ENCODE measurements around the gene ZSCAN31.
"Not testable (repeated sequence)": the region's sequence is repeated elsewhere in the genome, so short reads cannot be mapped to it uniquely, and the experiment has no call there.

ZSCAN31 gene

DNA sequence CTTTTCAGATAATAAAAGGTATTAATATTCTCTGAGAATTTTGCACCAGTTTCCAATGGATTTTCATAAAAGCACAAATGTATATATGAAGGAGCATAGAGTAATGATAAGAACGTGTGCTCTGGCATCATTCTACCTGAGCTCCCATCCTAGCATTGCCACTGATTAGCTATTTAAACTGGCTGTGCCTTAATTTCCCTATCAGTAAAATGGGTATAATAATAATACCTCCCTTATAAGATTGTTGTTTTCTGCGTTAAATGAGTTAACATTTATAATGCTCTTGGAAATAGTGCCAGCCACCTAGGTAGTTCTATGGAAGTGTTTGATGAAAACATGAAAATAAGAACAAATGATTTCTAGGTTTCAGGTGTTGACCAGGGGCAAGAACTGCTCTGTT, 25.0 kb upstream of the ZSCAN31 start:
- TF ChIP-seq, protein P1, sequence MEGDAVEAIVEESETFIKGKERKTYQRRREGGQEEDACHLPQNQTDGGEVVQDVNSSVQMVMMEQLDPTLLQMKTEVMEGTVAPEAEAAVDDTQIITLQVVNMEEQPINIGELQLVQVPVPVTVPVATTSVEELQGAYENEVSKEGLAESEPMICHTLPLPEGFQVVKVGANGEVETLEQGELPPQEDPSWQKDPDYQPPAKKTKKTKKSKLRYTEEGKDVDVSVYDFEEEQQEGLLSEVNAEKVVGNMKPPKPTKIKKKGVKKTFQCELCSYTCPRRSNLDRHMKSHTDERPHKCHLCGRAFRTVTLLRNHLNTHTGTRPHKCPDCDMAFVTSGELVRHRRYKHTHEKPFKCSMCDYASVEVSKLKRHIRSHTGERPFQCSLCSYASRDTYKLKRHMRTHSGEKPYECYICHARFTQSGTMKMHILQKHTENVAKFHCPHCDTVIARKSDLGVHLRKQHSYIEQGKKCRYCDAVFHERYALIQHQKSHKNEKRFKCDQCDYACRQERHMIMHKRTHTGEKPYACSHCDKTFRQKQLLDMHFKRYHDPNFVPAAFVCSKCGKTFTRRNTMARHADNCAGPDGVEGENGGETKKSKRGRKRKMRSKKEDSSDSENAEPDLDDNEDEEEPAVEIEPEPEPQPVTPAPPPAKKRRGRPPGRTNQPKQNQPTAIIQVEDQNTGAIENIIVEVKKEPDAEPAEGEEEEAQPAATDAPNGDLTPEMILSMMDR (conservative IDR thresholded peaks at IDR 0.05; ENCODE audit: low read length) = no peak

DNA sequence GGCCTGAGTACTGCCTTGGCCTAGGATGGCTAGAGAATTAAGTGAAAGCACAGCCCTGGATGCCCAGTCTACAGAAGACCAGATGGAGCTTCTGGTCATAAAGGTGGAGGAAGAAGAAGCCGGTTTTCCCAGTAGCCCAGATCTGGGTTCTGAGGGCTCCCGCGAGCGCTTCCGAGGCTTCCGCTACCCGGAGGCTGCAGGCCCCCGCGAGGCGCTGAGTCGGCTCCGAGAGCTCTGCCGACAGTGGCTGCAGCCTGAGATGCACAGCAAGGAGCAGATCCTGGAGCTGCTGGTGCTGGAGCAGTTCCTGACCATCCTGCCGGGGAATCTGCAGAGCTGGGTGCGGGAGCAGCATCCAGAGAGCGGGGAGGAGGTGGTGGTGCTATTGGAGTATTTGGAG, 23.6 kb upstream of the ZSCAN31 start:
- DNase-seq (ENCODE audit: low read depth); H3K4me3 ChIP-seq (ENCODE audit: low read length): not testable (repeated sequence)

More for the DNA sequence above, 25.0 kb upstream of the ZSCAN31 start:
- DNase-seq (ENCODE audit: low read depth) = no peak
- no peak overlapping the region for H3K4me3 ChIP-seq (ENCODE audit: low read length)

DNA sequence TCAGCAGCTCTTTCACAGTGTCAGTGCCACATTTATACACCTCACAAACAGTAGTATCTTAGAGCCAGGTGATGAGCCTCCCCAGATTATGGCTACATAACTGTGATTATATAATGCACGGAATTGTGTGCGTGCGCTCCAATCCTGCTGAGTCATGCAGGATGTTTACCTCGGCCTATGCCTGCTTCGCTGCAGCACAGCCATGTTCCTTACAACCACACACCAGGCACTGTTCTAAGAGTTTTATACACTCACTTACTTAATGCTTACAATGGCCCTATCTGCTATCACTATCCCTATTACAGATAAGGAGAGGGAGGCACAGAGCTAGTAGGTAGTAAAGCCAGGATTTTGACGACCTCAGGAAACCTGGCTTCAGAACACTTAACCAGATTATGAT, 21.1 kb upstream of the ZSCAN31 start:
- no peak for DNase-seq (ENCODE audit: low read depth)
- no peak overlapping the region for H3K4me3 ChIP-seq (ENCODE audit: low read length)
- TF ChIP-seq, protein P1 (conservative IDR thresholded peaks at IDR 0.05; ENCODE audit: low read length) = no peak

DNA sequence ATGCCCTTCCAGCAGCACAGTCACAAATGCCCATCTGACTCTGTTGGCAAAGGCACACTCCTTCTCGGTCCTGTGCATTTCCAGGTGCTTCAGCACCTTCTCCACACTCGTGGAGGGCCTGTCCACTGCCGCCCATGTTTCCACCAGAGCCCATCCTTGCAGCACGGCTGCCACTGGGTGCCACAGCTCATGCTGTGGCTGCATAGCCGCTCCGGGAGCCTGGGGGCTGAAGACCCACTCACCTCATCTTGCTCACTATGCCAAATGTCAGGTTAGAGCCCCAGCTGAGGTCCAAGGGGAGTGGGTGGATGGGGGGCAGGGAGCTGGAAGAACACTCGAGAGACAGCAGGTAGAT, 20.7 kb upstream of the ZSCAN31 start:
- no peak for DNase-seq (ENCODE audit: low read depth)
- TF ChIP-seq, protein P1 (conservative IDR thresholded peaks at IDR 0.05; ENCODE audit: low read length) = no peak
- H3K4me3 ChIP-seq (ENCODE audit: low read length) = no peak overlapping the region

DNA sequence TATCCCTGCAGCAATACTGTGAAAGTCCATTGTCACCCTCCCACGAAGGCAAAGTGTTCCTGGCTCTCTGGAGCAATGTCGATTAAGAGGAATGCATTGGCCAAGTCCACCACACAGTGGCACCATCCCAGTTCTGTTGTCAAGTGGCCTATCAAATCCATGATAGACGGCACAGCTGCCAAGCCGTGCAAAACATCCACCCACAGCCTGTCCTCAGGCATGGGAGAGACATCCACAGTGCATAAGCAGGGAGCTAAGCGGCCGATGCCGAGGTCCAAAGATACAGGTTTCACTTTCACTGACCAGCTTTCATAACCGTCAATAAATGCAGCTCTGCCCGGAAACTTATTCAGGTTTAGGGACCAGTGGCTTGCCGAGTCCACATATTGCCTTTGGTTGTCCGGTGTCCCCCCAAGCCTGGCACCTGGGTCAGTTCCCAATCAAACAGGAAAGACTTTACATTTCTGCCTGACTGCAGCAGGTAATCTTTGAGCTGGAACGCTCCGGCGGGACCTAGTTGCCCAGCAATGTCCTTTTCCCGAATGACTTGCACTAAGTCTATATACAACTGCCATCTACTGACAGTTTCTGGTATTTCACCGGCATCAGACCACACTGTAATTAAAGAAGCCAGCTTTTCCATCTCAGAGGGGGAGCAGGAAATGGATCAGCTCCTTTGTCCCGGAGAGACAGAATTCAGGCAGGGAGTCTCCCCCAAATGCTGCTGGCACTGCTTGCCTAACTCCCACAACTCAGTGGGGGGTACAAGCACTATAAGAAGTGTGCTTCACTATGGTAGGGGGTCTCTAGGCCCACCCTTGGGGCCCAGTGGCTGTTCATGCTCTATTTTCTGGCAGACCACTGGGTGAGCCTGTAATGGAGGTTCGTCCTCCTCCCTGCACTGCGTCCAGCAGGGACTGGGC, 20.1 kb upstream of the ZSCAN31 start:
- DNase-seq (ENCODE audit: low read depth) = peak; percentile 87
- TF ChIP-seq, protein P1 (conservative IDR thresholded peaks at IDR 0.05; ENCODE audit: low read length) = peak; percentile 85
- peak overlapping the region; percentile 86 for H3K4me3 ChIP-seq (ENCODE audit: low read length)

DNA sequence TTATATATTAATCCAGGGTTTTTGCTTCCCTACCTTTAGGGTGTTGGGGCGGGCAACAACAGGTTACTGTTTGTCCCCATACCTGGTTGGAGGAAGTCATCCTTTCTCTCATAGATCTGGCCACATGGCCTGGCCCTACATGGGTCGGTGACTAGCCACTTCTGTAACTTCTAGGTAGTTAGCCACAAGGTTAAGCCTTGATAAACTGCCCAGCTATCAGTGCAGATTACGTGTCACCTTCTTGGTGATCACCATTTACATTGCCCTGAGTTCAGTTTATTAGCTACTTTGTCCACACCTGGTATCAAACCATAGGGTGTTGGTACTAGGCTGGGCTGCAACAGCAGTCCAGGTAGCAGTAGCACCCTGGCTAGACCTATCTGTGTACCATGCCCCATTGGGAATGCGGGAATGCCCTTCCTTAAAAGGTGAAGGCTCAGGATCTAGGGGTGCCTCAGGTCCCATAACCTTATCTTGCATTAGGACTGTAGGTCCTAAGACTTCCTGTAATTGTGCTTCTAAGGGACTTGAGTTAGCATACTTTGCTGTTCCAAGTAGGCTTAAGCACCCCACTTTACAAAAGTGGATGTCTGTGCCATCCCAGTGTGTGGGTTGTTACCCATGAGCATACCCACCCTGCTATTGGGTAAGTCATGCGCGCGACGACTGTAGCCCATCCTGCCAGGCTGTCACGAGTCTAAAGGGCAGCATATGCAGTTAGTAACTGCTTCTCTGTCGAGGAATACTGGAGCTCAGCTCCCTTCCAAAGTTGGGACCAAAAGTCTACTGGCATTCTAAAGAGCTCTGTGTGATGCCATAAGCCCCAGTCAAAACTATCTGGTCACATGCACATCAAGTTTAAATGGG, 19.0 kb upstream of the ZSCAN31 start:
- TF ChIP-seq, protein P1 (conservative IDR thresholded peaks at IDR 0.05; ENCODE audit: low read length) = no peak
- no peak for DNase-seq (ENCODE audit: low read depth)
- H3K4me3 ChIP-seq (ENCODE audit: low read length) = peak overlapping the region; percentile 86

DNA sequence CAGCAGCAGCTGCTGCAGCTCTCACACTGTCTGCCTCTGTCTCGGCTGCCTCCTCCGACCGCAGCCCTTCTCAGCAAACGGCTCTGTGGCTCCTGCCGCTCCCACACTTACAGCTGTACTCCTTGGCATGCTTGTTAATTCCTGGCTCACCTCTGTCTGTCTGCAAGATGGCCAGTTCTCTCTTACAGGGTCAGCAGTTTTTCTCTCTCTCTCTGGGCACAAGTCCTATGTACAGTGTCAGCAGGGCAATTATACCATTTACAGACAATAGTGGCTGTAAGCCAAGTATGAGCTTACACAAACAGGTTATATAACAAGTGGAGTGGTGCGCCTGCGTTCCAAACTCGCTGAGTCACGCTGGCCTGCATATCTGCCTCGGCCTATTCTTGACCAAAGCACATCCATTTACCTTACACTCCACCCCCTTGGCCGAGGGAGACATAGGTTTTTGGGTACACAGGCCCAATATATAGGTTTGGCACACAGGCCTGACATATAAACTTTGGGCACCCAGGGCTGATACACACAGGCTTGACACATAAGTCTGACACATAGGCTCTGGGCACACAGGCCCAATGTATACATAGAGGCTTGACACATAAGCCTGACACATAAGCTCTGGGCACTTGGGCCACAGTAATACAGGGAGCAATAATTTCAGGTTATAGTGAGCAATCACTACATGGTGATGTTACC, 18.2 kb upstream of the ZSCAN31 start:
- no peak overlapping the region for H3K4me3 ChIP-seq (ENCODE audit: low read length)
- peak; percentile 27 for DNase-seq (ENCODE audit: low read depth)
- TF ChIP-seq, protein P1 (conservative IDR thresholded peaks at IDR 0.05; ENCODE audit: low read length) = no peak

All from AG10803 (cell line).